IPS-20b (cell line): ENCODE measurements around the gene NF2.

Experiments
- H3K27ac ChIP-seq: one replicate; pipeline ENCODE4 v1.5.1; 2013; ENCODE audit warnings: low read length
- H3K27me3 ChIP-seq: 2 replicates; pipeline ENCODE4 v1.6.1; 2013; ENCODE audit warnings: mild to moderate bottlenecking, low read length, inconsistent platforms; ENCODE audit not compliant: insufficient read depth
- H3K36me3 ChIP-seq: 2 replicates; pipeline ENCODE4 v1.6.1; 2013; ENCODE audit warnings: low read depth, mild to moderate bottlenecking, inconsistent platforms, low read length, moderate library complexity; ENCODE audit not compliant: insufficient read depth
- H3K4me1 ChIP-seq: 2 replicates; pipeline ENCODE4 v1.6.1; 2013; ENCODE audit warnings: mild to moderate bottlenecking, control low read depth, inconsistent platforms, low read length, moderate library complexity; ENCODE audit not compliant: insufficient read depth
- H3K4me3 ChIP-seq: 2 replicates; pipeline ENCODE4 v1.5.1; 2013; ENCODE audit warnings: mild to moderate bottlenecking, low read length, inconsistent platforms
- H3K9ac ChIP-seq: 2 replicates; pipeline ENCODE4 v1.6.1; 2013; ENCODE audit warnings: low read depth, mild to moderate bottlenecking, inconsistent platforms, low read length, moderate library complexity
- H3K9me3 ChIP-seq: 2 replicates; pipeline ENCODE4 v1.6.1; 2013; ENCODE audit warnings: mild to moderate bottlenecking, low read depth, low read length, inconsistent platforms; ENCODE audit not compliant: insufficient read depth

Gene NF2

DNA sequence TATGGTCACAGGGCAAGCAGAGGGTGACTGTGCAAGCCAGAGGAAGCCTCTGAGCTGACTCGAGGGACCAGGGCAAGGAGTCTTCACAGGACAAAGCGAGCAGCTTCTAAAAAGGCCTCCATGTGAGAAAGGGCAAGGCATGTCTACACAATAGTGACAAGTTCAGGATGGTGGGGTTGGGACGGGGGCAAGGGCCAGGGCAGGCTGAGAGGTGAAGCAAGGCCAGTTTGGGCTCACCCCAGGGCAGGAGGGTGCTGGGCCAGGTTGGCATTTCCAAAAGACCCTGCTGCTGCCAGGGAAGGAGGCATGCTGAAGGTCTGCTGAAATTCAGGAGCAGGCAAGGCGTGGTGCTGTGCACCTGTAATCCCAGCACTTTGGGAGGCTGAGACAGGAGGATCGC is 104.0 kb downstream of the NF2 start:
- no peak overlapping the region for H3K9ac ChIP-seq
- peaks cover 39% of the 10 kb centered on the region for H3K27me3 ChIP-seq
- H3K36me3 ChIP-seq, result no peaks in the 10 kb centered on the region
- peaks cover 13% of the 10 kb centered on the region for H3K4me1 ChIP-seq
- H3K4me3 ChIP-seq, result no peak overlapping the region
- no peaks in the 10 kb centered on the region for H3K9me3 ChIP-seq
- no peak overlapping the region for H3K27ac ChIP-seq

DNA sequence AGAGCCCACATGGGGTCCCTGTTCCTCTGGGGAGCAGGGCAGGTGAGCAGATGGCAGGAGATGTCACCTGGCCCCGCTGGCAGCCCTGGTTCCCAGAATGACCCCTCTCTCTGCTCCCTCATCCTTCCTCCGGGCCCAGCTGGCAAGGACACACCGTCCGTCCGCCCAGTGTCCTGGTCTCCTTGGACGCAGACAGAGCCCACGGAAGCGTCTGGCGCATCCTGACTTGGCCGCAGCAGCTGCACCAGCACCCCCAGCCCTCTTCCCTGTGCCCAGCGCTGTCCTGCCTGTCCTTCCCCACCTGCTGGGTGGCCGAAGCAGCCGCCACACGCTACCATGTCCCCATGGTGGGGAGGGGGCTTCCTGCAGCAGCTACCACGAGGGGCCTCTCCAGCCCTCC is 106.8 kb downstream of the NF2 start:
- peaks cover 21% of the 10 kb centered on the region for H3K27me3 ChIP-seq
- no peaks in the 10 kb centered on the region for H3K9me3 ChIP-seq
- no peak overlapping the region for H3K4me3 ChIP-seq
- H3K9ac ChIP-seq, result no peak overlapping the region
- H3K4me1 ChIP-seq, result no peaks in the 10 kb centered on the region
- H3K36me3 ChIP-seq, result no peaks in the 10 kb centered on the region
- no peak overlapping the region for H3K27ac ChIP-seq

DNA sequence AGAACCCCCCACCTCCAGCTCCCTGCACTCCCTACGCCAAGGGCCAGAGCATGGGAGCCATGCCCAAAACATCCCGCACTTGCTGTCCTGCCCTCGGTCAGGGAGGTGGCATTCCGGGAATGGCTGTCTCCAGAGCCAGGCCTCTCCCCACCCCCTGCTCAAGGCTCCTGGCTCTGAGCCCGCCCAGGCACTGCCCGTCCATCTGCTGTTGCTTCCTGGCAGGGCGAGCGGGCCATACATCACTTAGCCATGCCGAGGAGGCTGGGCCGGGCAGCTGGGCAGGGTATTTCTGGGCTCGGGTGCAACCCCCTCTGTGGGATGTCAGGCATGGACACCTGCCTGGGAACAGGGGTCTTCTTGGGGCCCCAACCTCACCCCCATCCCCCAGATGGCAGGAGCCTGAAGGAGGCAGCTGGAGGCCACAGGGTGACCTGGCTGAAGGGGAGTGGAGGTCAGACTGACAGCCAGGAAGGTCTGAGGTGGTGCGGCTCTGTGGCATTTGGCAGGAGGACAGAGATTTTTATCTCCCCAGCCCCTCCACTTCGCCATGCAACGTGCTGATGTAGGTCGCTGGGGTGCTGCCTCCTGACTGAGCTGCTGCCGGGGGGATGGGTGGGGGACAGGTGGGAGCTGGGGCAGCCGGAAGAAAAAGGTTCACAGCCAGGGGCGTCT is 107.6 kb downstream of the NF2 start:
- peaks cover 13% of the 10 kb centered on the region for H3K27me3 ChIP-seq
- no peak overlapping the region for H3K27ac ChIP-seq
- H3K36me3 ChIP-seq, result no peaks in the 10 kb centered on the region
- H3K9me3 ChIP-seq, result no peaks in the 10 kb centered on the region
- H3K9ac ChIP-seq, result no peak overlapping the region
- no peak overlapping the region for H3K4me3 ChIP-seq
- no peaks in the 10 kb centered on the region for H3K4me1 ChIP-seq

DNA sequence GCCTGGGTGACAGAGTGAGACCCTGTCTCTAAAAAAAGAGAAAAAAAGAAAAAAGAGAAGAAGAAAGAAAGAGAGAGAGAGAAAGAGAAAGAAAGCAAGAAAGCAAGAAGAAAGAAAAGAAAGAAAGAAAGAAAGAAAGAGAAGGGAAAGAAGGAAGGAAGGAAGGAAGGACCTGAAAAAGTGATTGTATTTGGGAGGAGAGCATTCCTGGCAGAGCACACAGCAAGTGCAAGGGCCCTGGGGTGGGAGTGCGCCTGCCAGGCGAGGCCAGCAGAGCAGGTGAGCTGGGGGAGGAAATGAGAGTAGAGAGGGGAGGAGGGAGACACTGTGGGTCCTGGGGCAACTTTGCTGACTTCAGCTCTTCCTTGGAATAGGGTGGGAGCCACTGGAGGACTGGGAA is 108.7 kb downstream of the NF2 start:
- Histone ChIP-seq H3K36me3 (no peaks in the 10 kb centered on the region), H3K4me1 (no peaks in the 10 kb centered on the region), H3K9ac (no peak overlapping the region), H3K4me3 (no peak overlapping the region), H3K27ac (no peak overlapping the region), H3K9me3 (no peaks in the 10 kb centered on the region), H3K27me3 (peaks cover 16% of the 10 kb centered on the region)

DNA sequence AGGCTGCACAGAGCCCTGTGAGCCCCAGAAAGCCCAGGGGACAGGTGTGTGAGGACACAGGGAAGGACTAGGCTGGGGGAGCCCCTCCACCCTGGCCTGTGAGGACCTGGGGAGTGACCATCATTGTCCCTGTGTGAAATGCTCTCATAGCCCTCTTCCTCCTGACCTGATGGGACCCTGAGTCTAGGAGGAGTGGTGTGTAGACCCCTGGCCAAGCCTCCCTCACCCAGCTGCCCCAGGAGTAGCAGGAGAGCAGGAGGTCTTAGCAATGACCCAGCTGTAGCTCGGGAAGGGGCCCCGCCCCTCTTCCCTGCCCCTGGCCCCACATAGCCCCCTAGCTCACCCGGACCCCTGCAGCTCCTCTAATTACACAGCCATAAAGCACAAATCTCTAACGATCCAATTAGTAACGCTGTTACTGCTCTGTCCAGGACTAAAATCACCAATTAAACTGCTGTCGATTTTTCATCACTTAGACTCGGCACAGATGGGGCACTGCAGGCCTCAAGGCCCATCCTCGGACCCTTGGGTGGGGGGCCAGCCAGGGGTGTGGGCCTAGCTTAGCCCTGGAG is 109.8 kb downstream of the NF2 start:
- peaks cover 24% of the 10 kb centered on the region for H3K27me3 ChIP-seq
- no peak overlapping the region for H3K27ac ChIP-seq
- no peaks in the 10 kb centered on the region for H3K36me3 ChIP-seq
- H3K4me1 ChIP-seq, result no peaks in the 10 kb centered on the region
- H3K9ac ChIP-seq, result no peak overlapping the region
- no peaks in the 10 kb centered on the region for H3K9me3 ChIP-seq
- H3K4me3 ChIP-seq, result no peak overlapping the region

DNA sequence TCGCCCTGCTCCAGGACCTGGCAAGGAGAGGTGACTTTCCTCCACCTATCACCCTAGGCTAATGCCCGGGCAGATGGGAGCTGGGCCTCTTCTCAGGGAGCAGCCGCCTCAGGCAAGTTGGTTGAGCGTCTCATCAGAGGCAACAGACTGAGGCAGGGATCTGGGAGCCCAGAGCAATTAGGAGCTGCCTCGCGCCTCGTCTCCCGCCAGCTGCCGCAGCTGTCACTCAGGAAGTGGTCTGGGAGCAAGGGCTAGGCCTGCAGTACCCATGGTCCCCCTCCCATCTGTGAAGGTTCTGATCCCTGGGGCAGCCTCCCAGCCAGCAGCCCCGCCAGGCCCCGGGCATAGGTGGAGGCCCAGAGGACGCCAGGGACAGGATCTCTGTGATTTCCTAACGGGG is 111.8 kb downstream of the NF2 start:
- no peaks in the 10 kb centered on the region for H3K9me3 ChIP-seq
- peaks cover 40% of the 10 kb centered on the region for H3K27me3 ChIP-seq
- H3K4me1 ChIP-seq, result no peaks in the 10 kb centered on the region
- H3K9ac ChIP-seq, result no peak overlapping the region
- no peak overlapping the region for H3K27ac ChIP-seq
- H3K36me3 ChIP-seq, result no peaks in the 10 kb centered on the region
- no peak overlapping the region for H3K4me3 ChIP-seq

DNA sequence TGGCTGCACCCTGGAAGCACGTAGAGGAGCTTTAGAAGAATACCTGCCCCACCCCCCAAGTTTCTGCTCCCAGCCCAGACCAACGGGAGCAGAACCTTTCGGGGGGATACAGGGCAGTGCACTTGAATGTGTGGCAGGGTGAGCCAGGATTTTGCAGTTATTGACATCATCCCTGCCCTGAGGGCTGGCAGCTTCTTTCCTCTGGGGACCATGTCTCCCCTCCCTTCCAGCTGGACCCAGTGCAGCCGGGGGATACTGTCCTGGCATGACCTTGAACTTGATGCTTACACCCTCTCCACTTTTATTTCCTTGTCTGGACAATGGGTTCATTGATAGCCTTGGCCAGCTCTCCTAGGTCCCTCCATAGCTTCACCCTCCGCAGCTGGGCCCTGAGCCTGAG is 112.3 kb downstream of the NF2 start:
- Histone ChIP-seq H3K36me3 (no peaks in the 10 kb centered on the region), H3K27me3 (peaks cover 45% of the 10 kb centered on the region), H3K4me3 (no peak overlapping the region), H3K9me3 (no peaks in the 10 kb centered on the region), H3K9ac (no peak overlapping the region), H3K4me1 (no peaks in the 10 kb centered on the region), H3K27ac (no peak overlapping the region)

DNA sequence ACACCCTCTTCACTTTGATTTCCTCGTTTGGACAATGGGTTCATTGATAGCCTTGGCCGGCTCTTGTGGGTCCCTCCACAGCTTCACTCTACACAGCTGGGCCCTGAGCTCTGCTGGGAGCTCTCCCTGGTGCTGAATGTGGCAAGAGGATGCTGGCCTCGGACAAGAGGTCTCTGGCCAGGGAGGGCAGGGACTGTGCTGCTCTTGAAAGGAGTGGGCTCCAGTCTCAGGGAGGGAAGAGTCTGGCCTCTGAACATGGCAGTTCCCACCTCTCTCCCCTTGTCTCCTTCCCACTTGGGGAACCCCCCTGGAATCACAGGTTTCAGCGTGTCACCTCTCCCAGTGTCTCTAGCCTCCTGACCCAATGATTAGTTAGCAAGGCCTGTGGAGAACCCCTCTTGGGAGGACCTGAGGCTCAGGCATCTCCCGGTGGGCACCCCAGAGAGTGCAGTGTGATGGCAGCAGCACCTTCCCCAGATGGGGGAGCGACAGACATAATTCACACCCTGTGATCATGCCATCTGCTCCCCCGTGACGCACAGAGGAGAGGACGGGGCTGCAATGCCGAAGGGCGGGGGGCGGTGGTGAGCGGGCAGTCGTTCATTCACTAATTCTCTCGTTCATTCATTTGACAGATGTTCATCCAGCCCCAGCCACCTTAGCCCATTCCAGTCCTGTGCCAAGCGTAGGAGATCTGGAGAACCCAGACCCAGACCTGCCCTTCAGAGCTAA is 113.5 kb downstream of the NF2 start:
- no peak overlapping the region for H3K9ac ChIP-seq
- H3K27me3 ChIP-seq, result peaks cover 58% of the 10 kb centered on the region
- no peak overlapping the region for H3K4me3 ChIP-seq
- no peaks in the 10 kb centered on the region for H3K4me1 ChIP-seq
- H3K27ac ChIP-seq, result no peak overlapping the region
- no peaks in the 10 kb centered on the region for H3K9me3 ChIP-seq
- H3K36me3 ChIP-seq, result no peaks in the 10 kb centered on the region

DNA sequence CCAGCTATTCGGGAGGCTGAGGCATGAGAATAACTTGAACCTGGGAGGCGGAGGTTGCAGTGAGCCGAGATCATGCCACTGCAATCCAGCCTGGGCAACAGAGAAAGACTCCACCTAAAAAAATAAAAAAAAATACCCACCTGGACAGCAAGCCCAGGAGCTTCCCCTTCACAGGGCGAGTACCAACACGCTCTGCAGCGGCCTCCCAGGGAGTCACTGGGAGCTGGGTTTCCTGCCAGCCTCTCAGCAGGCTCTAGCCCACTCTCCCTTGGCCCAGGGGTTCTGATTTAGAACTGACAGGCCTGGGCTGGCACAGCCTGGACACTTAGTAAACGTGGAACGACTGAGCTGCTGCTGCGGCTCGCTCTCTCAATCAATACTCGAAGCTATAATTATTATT is 114.4 kb downstream of the NF2 start:
- peaks cover 59% of the 10 kb centered on the region for H3K27me3 ChIP-seq
- no peaks in the 10 kb centered on the region for H3K9me3 ChIP-seq
- H3K4me1 ChIP-seq, result no peaks in the 10 kb centered on the region
- no peak overlapping the region for H3K27ac ChIP-seq
- no peaks in the 10 kb centered on the region for H3K36me3 ChIP-seq
- no peak overlapping the region for H3K9ac ChIP-seq
- no peak overlapping the region for H3K4me3 ChIP-seq

DNA sequence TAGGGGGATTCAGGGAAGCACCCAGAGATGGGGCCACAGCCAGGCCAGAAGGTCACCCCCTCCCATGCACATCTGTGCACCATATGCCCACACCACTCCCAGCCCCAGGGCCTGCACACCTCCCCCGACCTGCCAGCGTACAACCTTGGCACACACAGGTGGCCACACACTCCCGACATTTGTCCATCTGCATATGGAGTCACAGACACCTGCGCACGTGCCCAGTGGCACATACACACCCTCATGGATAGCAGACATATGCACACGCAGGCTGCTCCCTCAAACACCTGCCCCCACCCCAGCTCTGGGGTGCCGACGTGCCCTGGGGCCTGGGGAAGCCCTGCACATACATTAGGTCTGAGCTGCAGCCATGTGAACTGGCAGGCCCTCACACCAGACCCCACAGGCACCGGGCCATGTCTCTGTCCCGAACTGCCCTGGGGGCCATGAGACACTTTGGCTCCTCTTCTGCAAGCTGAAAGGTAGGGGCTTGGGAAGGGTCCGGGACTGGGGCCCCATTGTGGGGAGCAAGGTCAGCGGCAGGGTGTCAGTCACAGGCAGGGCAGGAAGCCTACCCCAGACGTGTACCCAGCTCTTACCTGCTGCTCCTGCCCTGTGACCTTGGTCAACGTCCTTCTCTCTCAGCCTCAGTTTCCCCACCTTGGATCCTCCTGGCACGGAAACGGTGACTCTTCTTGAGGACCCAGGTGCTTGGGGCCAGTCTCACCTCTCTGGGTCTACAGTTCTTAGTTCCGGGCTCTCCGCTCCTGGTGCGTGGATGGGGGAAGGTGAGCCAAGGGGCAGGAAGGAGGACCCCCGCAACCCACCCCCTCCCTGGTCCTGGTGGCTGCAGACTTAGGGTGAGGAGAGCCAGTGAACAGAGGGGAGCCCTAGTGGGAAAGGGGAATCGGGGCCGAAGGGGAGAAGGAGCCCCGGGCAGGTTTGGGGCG is 115.8 kb downstream of the NF2 start:
- Histone ChIP-seq H3K36me3 (no peaks in the 10 kb centered on the region), H3K9me3 (no peaks in the 10 kb centered on the region), H3K27me3 (peaks cover 74% of the 10 kb centered on the region), H3K27ac (no peak overlapping the region), H3K4me3 (0 out of 2 replicates have a peak overlapping the region, but pooled peaks have one; percentile 38), H3K4me1 (no peaks in the 10 kb centered on the region), H3K9ac (no peak overlapping the region)

DNA sequence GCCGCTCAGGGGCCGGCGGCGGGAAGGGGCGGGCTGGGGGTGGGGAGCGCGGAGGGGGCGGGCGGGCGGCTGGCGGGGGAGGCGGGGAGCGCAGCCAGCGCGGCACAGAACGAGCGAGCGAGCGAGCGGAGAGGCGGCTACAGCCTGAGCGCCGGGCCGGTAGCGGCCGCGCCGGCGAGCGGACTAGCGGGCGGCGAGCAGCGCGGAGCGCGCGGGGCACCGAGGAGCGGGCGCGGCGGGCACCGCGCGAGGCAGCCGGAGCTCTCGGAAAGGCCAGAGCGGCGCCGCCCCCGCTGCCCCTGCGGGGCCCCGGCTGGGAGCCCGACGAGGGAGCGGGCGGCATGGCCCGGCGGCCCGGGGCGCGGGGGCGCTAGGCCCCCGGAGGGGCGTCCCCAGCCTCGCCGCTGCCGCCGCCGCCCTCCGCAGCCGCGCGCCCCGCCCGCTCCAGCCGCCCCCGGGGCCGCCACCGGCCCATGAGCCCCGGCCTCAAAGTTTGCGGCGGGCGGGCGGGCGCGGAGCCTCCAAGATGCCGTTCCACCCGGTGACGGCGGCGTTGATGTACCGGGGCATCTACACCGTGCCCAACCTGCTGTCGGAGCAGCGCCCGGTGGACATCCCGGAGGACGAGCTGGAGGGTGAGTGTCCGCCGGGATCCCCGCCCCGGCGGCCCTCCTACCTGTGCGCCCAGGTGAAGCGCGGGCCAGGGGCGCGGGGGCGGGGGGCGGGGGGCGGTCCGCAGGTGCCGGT is 116.6 kb downstream of the NF2 start, which contains the start of gene CABP7:
CABP7 (plus strand) TSS at position 105 of the 747 bp plus-strand sequence; CDS start at position 527, 422 bp downstream.
- H3K4me3 ChIP-seq, result peak within 1 kb of the TSS; percentile 46; the same call in 1 of the 2 replicates
- H3K27me3 ChIP-seq, result peaks cover 79% of the 10 kb centered on the region
- H3K4me1 ChIP-seq, result no peaks in the 10 kb centered on the region
- H3K27ac ChIP-seq, result no peak within 1 kb of the TSS
- no peaks in the 10 kb centered on the region for H3K36me3 ChIP-seq
- no peak within 1 kb of the TSS for H3K9ac ChIP-seq
- H3K9me3 ChIP-seq, result no peaks in the 10 kb centered on the region
